ENCODE measurements around the gene WIPF1.

The WIPF1 gene

GRCh38 chr2:174575124-174575776, 22.4 kb downstream of the WIPF1 start:
- no peak overlapping the region for H3K4me3 ChIP-seq (ENCODE audit: low read depth, low read length)
- TF ChIP-seq CTCF (IDR thresholded peaks at IDR 0.05; ENCODE audit: low read depth, low read length, missing control alignments) = no peak
- DNase-seq (ENCODE audit: low read depth) = no peak

GRCh38 chr2:174574657-174575056, 22.9 kb downstream of the WIPF1 start:
- no peak for DNase-seq (ENCODE audit: low read depth)
- H3K4me3 ChIP-seq (ENCODE audit: low read depth, low read length) = no peak overlapping the region
- no peak for TF ChIP-seq CTCF (IDR thresholded peaks at IDR 0.05; ENCODE audit: low read depth, low read length, missing control alignments)

GRCh38 chr2:174573621-174574081, 24.0 kb downstream of the WIPF1 start:
- no peak for TF ChIP-seq CTCF (IDR thresholded peaks at IDR 0.05; ENCODE audit: low read depth, low read length, missing control alignments)
- no peak overlapping the region for H3K4me3 ChIP-seq (ENCODE audit: low read depth, low read length)
- DNase-seq (ENCODE audit: low read depth) = no peak

- no peak for DNase-seq (ENCODE audit: low read depth)
- H3K4me3 ChIP-seq (ENCODE audit: low read depth, low read length) = no peak overlapping the region
- no peak for TF ChIP-seq CTCF (IDR thresholded peaks at IDR 0.05; ENCODE audit: low read depth, low read length, missing control alignments)
These were observed 25.0 kb downstream of the WIPF1 start for GRCh38 chr2:174572556-174572955.

- TF ChIP-seq CTCF (IDR thresholded peaks at IDR 0.05; ENCODE audit: low read depth, low read length, missing control alignments) = no peak
- no peak for DNase-seq (ENCODE audit: low read depth)
- no peak overlapping the region for H3K4me3 ChIP-seq (ENCODE audit: low read depth, low read length)
These were observed 25.8 kb downstream of the WIPF1 start for GRCh38 chr2:174571669-174572323.

GRCh38 chr2:174570318-174570958, 27.2 kb downstream of the WIPF1 start:
- TF ChIP-seq CTCF (IDR thresholded peaks at IDR 0.05; ENCODE audit: low read depth, low read length, missing control alignments) = no peak
- H3K4me3 ChIP-seq (ENCODE audit: low read depth, low read length) = no peak overlapping the region
- no peak for DNase-seq (ENCODE audit: low read depth)
